GM18870 (cell line): ENCODE data around the gene DGKQ.
"Not testable (repeated sequence)": the region's sequence is repeated elsewhere in the genome, so short reads cannot be mapped to it uniquely, and the experiment has no call there.

Source experiments
- ATAC-seq: cut with Tn5 transposase; IDR thresholded peaks from one replicate; pipeline ENCODE4 v1.9.1; 2021; ENCODE audit warnings: moderate library complexity; ENCODE audit not compliant: unreplicated experiment

DGKQ gene

GRCh38 chr4:982291-982690 is 8.9 kb upstream of the DGKQ start:
- no peak for ATAC-seq

- ATAC-seq: no peak
Measured at GRCh38 chr4:978957-979701, 5.8 kb upstream of the DGKQ start.

- not testable (repeated sequence) for ATAC-seq
Measured at GRCh38 chr4:976016-976415, 2.6 kb upstream of the DGKQ start.

- no peak for ATAC-seq
Measured at GRCh38 chr4:974668-975067, 1.3 kb upstream of the DGKQ start.

DNA sequence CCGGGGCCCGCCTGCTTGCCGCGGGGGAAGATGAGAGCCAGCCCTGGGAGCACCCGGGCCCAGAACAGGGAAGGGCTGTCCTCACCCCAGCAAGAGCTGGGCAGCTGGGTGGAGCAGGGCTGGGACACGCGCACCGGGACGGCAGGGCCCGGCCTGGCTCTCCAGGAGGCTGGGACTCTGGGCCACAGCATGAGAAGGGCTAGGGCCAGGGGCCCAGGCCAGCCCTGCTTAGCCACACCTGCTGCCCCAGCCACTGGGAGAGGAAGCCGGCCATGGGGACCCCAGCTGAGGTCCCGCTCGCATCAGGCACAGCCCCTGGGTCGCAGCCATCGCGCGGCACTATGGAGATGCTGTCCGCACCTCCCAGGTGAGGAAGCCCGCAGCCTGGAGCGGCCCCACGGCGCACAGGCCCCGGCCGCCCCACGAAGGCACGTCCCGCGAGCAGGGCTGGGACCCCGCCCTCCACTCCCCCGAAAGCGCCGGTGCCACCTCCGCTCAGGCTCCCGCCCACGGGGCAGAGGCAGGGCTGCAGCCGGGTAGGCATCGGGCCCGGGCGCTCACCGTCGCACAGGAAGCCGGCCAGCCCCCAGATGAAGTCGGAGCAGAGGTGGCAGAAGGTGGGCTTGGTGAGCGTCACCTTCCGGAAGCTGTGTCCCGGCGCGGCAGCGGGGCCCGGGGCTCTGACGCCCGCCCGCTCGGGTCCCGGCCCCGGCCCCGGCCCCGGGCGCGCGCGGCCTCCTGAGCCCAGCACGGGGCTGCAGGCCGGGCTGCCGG is 531 bp downstream of the DGKQ start:
- ATAC-seq: no peak

DNA sequence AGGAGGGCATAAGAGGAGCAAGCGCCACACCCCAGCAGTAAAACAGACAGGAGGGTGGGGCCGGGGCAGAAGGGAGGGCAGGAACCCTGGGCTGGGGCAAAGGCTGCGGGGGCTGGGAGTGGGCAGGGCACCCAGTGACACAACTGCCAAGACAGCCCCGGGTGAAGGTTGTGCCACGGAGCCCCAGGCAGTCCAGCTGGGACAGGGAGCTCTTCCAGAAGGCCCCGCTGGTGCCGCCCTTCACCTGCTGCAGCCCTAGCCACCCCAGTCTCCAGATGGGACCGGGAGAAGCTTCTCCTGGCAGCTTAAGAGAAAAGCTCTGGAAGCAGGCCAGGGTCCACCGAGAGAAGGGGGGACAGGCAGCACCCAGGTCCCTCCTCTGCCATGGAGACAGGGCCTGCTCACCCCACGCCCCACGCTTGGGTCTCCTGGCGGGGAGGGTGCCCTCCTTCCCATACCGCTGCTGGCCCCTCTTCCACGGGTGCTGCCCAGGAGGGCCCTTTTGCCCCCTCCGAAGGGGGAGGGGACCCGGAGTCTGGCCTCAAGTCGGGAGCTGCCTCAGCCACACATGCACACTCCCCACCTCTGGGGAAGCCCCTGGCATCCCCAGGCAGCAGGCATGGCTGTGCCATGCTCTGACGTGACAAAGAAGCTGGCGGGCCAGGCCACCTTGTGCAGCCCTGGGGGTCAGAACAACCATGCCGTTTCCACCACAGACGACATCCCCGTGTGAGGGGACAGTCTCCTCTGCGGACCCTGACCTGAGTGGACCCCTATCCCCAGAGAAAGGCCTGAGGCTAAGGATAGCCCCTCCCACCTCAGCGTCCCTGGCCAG is 1.5 kb downstream of the DGKQ start:
- ATAC-seq: no peak

DNA sequence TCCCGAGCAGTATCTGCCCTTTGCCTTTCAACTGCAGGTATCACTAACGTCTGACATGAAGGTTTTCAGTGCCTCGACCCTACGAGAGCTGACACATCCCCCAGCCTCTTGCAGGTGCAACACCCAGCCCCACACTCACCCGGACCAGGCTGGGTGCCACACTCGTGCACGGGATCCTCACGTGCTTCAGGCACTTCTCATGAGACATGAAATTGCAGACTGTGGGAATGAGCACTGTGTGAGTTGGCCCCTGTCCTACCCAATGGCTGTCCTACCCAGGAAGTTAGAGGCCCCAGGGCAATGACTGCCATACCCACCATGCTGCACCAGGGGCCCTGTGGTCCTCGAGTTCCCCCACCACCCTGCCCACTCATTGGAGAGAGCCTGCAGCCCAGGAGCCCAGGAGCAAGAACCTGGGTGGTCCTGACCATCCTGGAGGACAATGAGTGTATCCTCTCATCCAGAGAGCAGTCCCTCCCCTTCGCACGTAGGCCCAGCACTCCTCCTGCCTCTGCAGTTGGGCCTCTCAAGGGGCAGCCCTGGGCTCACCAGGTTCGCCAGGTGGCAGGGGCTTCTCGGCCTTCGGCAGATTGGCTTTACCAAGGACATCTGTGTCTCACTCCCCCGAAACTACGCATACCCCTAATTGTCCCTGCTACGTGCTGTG is 2.4 kb downstream of the DGKQ start:
- no peak for ATAC-seq

- ATAC-seq: no peak
Measured at GRCh38 chr4:970046-970745, 3.2 kb downstream of the DGKQ start.

- no peak for ATAC-seq
Measured at GRCh38 chr4:968621-969394, 4.6 kb downstream of the DGKQ start.

DNA sequence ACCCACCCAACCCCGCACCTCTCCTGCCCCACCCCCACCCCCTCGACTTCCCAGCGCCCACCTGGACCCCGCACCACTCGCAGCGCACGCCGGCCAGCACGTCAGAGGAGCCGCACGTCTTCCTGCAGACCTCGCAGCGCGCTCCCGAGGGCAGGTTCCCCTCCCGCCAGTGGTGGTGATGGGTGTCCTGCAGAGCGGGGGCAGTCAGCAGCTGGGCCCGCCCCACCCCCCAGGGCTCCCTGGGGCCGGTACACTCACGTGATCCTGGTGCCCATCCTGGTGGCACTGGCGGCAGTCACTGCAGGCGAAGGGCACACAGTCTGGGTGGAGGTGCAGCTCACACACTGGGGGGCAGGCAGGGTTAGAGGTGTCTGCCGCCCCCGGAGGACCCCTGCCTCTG is 5.1 kb downstream of the DGKQ start:
- ATAC-seq: no peak

GRCh38 chr4:967113-968104 is 6.0 kb downstream of the DGKQ start:
- ATAC-seq: no peak

DNA sequence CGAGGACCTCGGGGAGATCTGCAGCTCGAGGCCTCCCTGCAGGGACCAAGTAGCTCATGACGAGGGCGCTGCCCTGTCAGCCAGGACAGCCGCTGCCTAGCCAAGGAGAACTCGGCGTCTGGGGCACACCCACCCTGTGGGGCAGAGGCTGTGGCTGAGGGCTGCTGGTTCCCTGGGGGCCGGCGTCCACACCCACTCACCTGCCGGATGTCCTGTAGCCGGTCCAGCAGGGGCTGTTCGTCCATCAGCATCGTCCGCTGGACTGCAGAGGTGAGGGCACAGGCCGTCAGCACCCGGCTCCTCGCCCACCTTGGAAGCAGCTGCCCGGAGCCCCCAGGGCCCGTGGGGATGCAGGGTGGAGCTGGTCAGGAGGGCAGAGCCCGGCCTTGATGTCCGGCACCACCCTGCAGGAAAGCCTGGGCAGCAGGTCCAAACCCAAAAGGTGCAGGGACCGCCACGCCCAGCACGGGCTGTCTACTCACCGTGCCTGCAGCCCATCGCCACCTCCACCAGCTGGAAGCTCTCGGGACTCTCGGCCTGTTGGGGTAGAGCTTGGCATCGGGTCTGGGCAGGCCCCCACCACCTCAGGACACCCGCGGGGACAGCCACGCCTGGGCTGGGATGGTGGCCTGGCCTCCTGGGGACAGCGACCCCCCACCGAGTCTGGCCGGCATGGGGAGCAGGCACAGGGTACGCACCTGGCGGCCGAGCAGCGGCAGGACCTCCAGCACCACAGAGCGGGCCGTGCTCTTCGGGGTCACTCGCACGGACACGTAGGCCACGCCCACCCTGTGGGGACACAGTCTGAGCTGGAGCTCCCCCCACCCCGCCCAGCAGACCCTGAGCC is 6.9 kb downstream of the DGKQ start:
- no peak for ATAC-seq

GRCh38 chr4:965766-966134 is 7.6 kb downstream of the DGKQ start:
- no peak for ATAC-seq

DNA sequence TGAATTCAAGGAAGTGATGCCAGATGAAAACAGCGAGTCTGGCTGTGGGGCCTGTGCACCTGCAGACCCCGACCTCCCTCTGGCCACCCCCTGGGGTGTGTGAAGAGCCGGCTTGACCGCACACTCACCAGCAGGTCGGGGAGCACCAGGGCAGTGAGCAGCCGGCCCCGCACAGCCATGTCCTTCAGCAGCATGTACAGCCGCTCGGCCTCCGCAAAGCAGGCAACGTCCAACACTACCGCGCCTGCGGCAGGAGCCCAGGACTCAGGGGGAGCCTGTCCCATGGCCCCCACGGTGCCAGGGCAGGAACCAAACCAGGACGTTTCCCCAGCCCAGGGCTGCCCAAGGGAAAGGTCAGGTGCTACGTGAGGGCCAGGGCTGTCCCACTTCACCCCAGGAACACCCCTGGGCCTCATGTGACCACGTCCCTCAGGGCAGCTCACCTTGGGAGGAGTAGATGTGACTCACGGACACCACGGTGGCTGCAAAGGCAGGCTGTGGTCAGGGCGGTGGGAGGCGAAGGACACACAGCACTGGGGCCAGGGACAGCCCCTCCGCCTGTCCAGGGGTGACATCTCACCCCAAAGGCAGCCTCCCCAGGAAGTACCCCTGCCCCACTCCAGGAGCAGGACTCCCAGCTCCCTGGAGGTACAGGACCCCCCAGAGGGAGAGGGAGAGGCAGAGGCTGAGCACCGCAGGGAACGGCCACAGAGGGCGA is 8.2 kb downstream of the DGKQ start:
- ATAC-seq: no peak

DNA sequence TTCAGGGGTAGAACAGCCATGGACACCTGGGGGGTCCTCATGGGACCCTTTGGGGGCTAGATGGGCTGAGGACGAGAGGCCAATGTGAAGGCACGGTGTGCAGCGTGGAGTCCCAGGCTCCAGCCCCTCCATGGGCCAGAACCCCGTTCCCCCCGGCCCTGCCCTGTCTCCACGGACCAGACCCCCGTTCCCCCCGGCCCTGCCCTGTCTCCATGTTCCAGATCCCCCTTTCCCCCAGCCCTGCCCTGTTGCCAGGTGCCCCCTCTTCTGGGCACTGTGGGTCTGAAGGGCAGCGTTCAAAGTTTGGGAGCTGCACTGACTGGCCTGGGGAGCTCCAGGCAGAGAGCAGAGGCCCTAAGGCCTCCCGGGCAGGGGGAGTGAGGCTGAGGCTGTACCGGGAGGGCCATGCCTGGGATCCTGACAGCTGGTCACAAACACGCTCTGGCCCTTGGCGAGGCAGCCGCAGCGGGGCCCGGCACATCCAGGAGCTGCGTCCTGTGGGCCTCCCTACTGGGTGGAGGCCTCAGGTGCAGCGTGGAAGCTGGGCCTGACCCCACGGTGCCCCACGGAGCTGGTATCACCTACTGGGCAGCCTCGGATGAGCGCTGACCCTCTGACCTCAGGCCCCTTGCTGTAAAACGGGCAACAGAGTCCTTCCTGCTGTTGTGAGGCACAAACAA is 8.9 kb downstream of the DGKQ start:
- ATAC-seq: no peak
